Activated T-cell treated with anti-CD3 and anti-CD28 coated beads for 24 hours (primary cell): ENCODE data around the gene TOMM5.

Experiments
- DNase-seq: peaks from one replicate; pipeline ENCODE4 v3.0.0-alpha.2; 2020; ENCODE audit warnings: low read depth

Gene TOMM5

GRCh38 chr9:37561682-37562081, 30.7 kb downstream of the TOMM5 start:
- DNase-seq = no peak

GRCh38 chr9:37559855-37560592, 32.4 kb downstream of the TOMM5 start:
- DNase-seq = no peak

- no peak for DNase-seq
Observed at GRCh38 chr9:37559125-37559524, 33.3 kb downstream of the TOMM5 start.

GRCh38 chr9:37555786-37556185, 36.6 kb downstream of the TOMM5 start:
- DNase-seq = no peak

GRCh38 chr9:37554318-37554717, 38.1 kb downstream of the TOMM5 start:
- no peak for DNase-seq

- DNase-seq = no peak
Observed at GRCh38 chr9:37551888-37552287, 40.5 kb downstream of the TOMM5 start.

- no peak for DNase-seq
Observed at GRCh38 chr9:37551468-37551867, 40.9 kb downstream of the TOMM5 start.

GRCh38 chr9:37550781-37551180, 41.6 kb downstream of the TOMM5 start:
- no peak for DNase-seq

GRCh38 chr9:37549527-37549926, 42.9 kb downstream of the TOMM5 start:
- no peak for DNase-seq

- no peak for DNase-seq
Observed at GRCh38 chr9:37547328-37547878, 45.0 kb downstream of the TOMM5 start.

GRCh38 chr9:37543468-37543867, 48.9 kb downstream of the TOMM5 start:
- no peak for DNase-seq

- DNase-seq = no peak
Observed at GRCh38 chr9:37542895-37543294, 49.5 kb downstream of the TOMM5 start.

GRCh38 chr9:37542488-37542887, 49.9 kb downstream of the TOMM5 start:
- DNase-seq = no peak

- no peak for DNase-seq
Observed at GRCh38 chr9:37541465-37541864, 50.9 kb downstream of the TOMM5 start.

- DNase-seq = no peak
Observed at GRCh38 chr9:37540634-37541033, 51.8 kb downstream of the TOMM5 start.

GRCh38 chr9:37539634-37540033, 52.8 kb downstream of the TOMM5 start:
- no peak for DNase-seq
